Tibial artery (tissue), 4 donors: ENCODE data around the gene EPB42.

Experiments
- DNase-seq, 2 donors: peaks; one replicate each; pipeline ENCODE4 v3.0.0-alpha.2; 2019
- H3K27ac ChIP-seq, 2 donors: fragments of 200-600 bp; sonication (generic) in 1 of 2; 1 replicate in 1 of 2; 2 replicates in 1 of 2; pipeline ENCODE4 v1.5.1; 2018 to 2019; ENCODE audit warnings: mild to moderate bottlenecking in 1 of 2
- H3K27me3 ChIP-seq, 2 donors: fragments of 200-600 bp; sonication (generic) in 1 of 2; one replicate each; pipeline versions ENCODE4 v1.5.1 to v1.6.0; 2016 to 2019
- H3K36me3 ChIP-seq, 3 donors: fragments of 200-600 bp; sonication (generic) in 2 of 3; one replicate each; pipeline ENCODE4 v1.5.1; 2016 to 2019; ENCODE audit warnings: mild to moderate bottlenecking in 2 of 3
- H3K4me1 ChIP-seq, 4 donors: fragments of 200-600 bp; sonication (generic) in 2 of 4; 1 replicate in 3 of 4; 2 replicates in 1 of 4; pipeline ENCODE4 v1.5.1; 2016 to 2019
- H3K4me3 ChIP-seq, 2 donors: fragments of 200-600 bp; sonication (generic) in 1 of 2; 1 replicate in 1 of 2; 2 replicates in 1 of 2; pipeline ENCODE4 v1.5.1; 2018 to 2019; ENCODE audit warnings: mild to moderate bottlenecking in 2 of 2
- H3K9me3 ChIP-seq, 3 donors: fragments of 200-600 bp; sonication (generic) in 1 of 3; one replicate each; pipeline ENCODE4 v1.5.1; 2016 to 2019
- intact Hi-C: fragments of 100-400 bp; cut with DNase I; formaldehyde crosslinking; loops from one replicate; pipeline ENCODE4 v1.15.0; 2023; ENCODE audit warnings: low total_unique reads
- TF ChIP-seq, protein P1 (sequence below), 2 experiments: fragments of 200-600 bp in 1 of 2; fragments of 450-650 bp in 1 of 2; IDR thresholded peaks; one replicate each; pipeline ENCODE4 v1.5.1; 2017 to 2019; ENCODE audit warnings: antibody characterized with exemption in 2 of 2, mild to moderate bottlenecking in 1 of 2, moderate library complexity in 1 of 2

The EPB42 gene

DNA sequence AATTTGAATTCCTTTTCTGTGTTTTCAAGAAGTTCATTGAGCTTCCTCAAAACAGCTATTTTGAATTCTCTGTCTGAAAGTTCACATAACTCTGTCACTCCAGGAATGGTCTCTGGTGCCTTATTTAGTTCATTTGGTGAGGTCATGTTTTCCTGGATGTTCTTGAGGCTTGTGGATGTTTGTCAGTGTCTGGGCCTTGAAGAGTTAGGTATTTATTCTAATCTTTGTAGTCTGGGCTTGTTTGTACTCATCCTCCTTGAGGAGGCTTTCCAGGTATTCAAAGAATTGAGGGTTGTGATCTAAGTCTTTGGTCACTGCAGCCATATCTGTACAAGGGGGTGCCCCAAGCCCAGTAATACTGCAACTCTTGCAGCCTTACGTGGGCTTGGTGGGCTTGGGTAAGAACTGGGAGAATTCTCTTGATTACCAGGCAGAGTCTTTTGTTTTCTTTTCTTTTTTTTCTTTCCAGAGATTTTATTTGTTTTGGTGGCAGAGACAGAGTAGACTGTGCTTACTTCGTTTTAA lies 55.0 kb downstream of the EPB42 start:
- Histone ChIP-seq H3K27ac (no peak overlapping the region), H3K4me3 (no peak overlapping the region), H3K27me3 (no peaks in the 10 kb centered on the region), H3K9me3 (no peaks in the 10 kb centered on the region), H3K36me3 (peaks cover 18 to 60% (median 39%) of the 10 kb centered on the region in 3 donors), H3K4me1 (peaks cover 0 to 7% (median 0%) of the 10 kb centered on the region in 4 donors)
- DNase-seq: no peak
- TF ChIP-seq, protein P1, sequence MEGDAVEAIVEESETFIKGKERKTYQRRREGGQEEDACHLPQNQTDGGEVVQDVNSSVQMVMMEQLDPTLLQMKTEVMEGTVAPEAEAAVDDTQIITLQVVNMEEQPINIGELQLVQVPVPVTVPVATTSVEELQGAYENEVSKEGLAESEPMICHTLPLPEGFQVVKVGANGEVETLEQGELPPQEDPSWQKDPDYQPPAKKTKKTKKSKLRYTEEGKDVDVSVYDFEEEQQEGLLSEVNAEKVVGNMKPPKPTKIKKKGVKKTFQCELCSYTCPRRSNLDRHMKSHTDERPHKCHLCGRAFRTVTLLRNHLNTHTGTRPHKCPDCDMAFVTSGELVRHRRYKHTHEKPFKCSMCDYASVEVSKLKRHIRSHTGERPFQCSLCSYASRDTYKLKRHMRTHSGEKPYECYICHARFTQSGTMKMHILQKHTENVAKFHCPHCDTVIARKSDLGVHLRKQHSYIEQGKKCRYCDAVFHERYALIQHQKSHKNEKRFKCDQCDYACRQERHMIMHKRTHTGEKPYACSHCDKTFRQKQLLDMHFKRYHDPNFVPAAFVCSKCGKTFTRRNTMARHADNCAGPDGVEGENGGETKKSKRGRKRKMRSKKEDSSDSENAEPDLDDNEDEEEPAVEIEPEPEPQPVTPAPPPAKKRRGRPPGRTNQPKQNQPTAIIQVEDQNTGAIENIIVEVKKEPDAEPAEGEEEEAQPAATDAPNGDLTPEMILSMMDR (IDR thresholded peaks at IDR 0.05): no peak
- intact Hi-C loops: no loop called here

DNA sequence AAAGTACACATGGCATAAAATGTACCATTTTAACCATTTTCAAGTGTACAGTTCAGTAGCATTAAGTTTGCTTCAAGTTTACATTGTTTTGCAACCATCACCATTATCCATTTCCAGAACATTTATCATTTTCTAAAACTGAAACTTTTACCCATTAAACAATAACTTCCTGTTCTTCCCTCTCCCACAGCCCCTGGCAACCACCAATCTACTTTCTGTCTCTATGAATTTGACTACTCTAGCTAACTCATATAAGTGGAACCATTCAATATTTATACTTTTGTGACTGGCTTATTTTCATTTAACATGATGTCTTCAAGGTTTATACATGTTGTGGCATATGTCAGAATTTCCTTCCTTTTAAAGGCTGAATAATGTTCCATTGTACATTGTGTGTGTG lies 67.5 kb downstream of the EPB42 start:
- no peak overlapping the region for H3K4me3 ChIP-seq
- intact Hi-C loops: no loop called here
- no peaks in the 10 kb centered on the region for H3K27me3 ChIP-seq
- no peaks in the 10 kb centered on the region for H3K4me1 ChIP-seq
- no peak for DNase-seq
- TF ChIP-seq, protein P1 (IDR thresholded peaks at IDR 0.05): no peak
- H3K36me3 ChIP-seq: peaks cover 62 to 80% (median 66%) of the 10 kb centered on the region in 3 donors
- no peak overlapping the region for H3K27ac ChIP-seq
- H3K9me3 ChIP-seq: no peaks in the 10 kb centered on the region

DNA sequence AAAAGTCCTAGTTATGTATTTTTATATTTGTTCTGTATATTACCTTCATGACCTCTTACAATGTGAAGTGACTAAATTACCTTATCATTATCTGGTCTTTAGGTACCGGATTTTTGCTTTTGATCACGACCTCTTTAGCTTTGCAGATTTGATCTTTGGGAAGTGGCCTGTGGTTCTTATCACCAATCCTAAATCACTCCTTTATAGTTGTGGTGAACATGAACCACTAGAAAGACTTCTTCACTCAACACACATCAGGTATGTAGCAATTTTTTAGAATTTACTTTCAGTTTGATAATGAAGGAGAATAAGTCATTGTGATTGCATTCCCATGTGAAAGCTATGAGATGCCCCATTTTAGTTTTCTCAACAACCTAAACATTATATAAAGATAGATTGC lies 69.1 kb downstream of the EPB42 start:
- intact Hi-C loops: no loop called here
- Histone ChIP-seq H3K4me1 (no peaks in the 10 kb centered on the region), H3K9me3 (no peaks in the 10 kb centered on the region), H3K27ac (no peak overlapping the region), H3K4me3 (no peak overlapping the region), H3K36me3 (peaks cover 62 to 79% (median 64%) of the 10 kb centered on the region in 3 donors), H3K27me3 (no peaks in the 10 kb centered on the region)
- no peak for DNase-seq
- TF ChIP-seq, protein P1 (IDR thresholded peaks at IDR 0.05): no peak

DNA sequence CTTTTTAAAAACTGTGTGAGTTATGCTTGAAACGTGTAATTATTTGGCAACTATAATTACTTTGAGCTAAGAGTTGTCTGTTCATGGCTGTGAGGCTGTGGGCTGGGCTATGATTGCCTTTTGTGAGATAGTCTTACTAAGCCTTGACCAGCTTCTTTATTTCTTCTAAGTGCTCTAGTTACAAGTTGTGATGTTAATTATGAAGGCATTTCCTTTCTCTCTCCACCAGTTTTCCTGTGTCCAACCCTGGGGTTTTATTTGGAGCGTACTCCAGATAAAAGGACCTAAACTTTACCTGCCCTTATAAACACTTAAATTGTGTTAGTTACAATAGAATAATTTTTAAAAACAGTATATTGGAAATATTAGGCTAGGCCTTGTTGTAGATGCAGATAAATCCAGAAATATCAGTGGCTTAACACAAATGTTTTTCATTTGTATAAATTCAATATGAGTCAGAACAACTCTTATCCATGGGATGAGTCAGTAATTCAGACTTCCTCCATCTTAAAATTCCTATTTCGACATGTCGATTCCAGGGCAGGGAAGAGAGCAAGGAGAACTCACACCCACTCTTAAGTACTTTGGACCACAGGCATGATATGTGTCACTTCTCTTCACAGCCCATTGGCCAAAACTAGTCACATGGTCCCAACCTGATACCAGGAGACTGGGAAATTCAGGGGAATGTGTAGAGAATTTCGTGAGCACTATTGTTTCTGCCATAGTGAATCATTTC lies 70.5 kb downstream of the EPB42 start:
- H3K27ac ChIP-seq: no peak overlapping the region
- H3K9me3 ChIP-seq: no peaks in the 10 kb centered on the region
- intact Hi-C loops: no loop called here
- no peaks in the 10 kb centered on the region for H3K27me3 ChIP-seq
- no peaks in the 10 kb centered on the region for H3K4me1 ChIP-seq
- TF ChIP-seq, protein P1 (IDR thresholded peaks at IDR 0.05): no peak
- H3K36me3 ChIP-seq: peaks cover 54 to 76% (median 54%) of the 10 kb centered on the region in 3 donors
- DNase-seq: no peak
- no peak overlapping the region for H3K4me3 ChIP-seq
